HEK293 (cell line): ENCODE measurements around the gene KIF1A.

Experiments used
- CTCF ChIA-PET: fragments of 350-600 bp; formaldehyde crosslinking; extraction: SDS; loops from one replicate; lab custom pipeline; 2021; ENCODE audit warnings: antibody characterized with exemption; lab: Yijun Ruan, JAX
- POLR2A ChIA-PET: fragments of 300-600 bp; formaldehyde crosslinking; extraction: SDS; loops from one replicate; lab custom pipeline; 2020; ENCODE audit warnings: antibody characterized with exemption, inconsistent platforms; lab: Yijun Ruan, JAX
- H3K27ac ChIP-seq: fragments of 200-500 bp; sonication (Bioruptor generic); 2 replicates; pipeline ENCODE4 v1.5.1; 2014; ENCODE audit warnings: low read depth, low read length, control low read depth, inconsistent platforms; ENCODE audit errors: extremely low read depth
- H3K36me3 ChIP-seq, 2 experiments: fragments of 200-500 bp in 1 of 2; sonication (Bioruptor generic) in 1 of 2; 1 replicate in 1 of 2; 2 replicates in 1 of 2; pipeline ENCODE4 v1.5.1; 2014 to 2017; ENCODE audit warnings: inconsistent platforms in 2 of 2, low read length in 2 of 2; ENCODE audit not compliant: control insufficient read depth in 2 of 2, insufficient read depth in 1 of 2
- H3K4me1 ChIP-seq: fragments of 200-500 bp; sonication (Bioruptor generic); 2 replicates; pipeline ENCODE4 v1.5.1; 2014; ENCODE audit warnings: mild to moderate bottlenecking, low read length, inconsistent platforms; ENCODE audit not compliant: control insufficient read depth, insufficient read depth
- H3K4me3 ChIP-seq: 2 replicates; pipeline ENCODE4 v1.5.1; 2011; ENCODE audit warnings: low read depth, mild to moderate bottlenecking, control low read depth, low read length, moderate library complexity
- H3K9me3 ChIP-seq: fragments of 200-500 bp; sonication (Bioruptor generic); 2 replicates; pipeline ENCODE4 v1.5.1; 2014; ENCODE audit warnings: low read depth, low read length, inconsistent platforms; ENCODE audit not compliant: control insufficient read depth, insufficient read depth
- ELK4 ChIP-seq: IDR thresholded peaks from 2 replicates; pipeline ENCODE4 v1.6.1; 2011; ENCODE audit warnings: mild to moderate bottlenecking, low read depth, low read length, borderline replicate concordance
- GLIS1 ChIP-seq: fragments of 450-650 bp; formaldehyde crosslinking; IDR thresholded peaks from 2 replicates; pipeline ENCODE4 v1.5.1; 2016; ENCODE audit warnings: missing biosample characterization, missing genetic modification characterization
- PATZ1 ChIP-seq: fragments of 450-650 bp; formaldehyde crosslinking; IDR thresholded peaks from 2 replicates; pipeline ENCODE4 v1.5.1; 2016; ENCODE audit warnings: missing biosample characterization, missing genetic modification characterization
- ZBTB26 ChIP-seq: fragments of 450-650 bp; formaldehyde crosslinking; optimal IDR thresholded peaks from 2 replicates; pipeline ENCODE3; 2016; ENCODE audit warnings: missing biosample characterization, mild to moderate bottlenecking, missing genetic modification characterization
- ZFP3 ChIP-seq: fragments of 450-650 bp; formaldehyde crosslinking; IDR thresholded peaks from 2 replicates; pipeline ENCODE4 v1.5.1; 2016; ENCODE audit warnings: low read depth, missing biosample characterization, missing genetic modification characterization
- ZNF140 ChIP-seq: fragments of 450-650 bp; formaldehyde crosslinking; IDR thresholded peaks from 2 replicates; pipeline ENCODE4 v1.5.1; 2016; ENCODE audit warnings: missing biosample characterization, missing genetic modification characterization
- ZNF266 ChIP-seq: fragments of 450-650 bp; formaldehyde crosslinking; IDR thresholded peaks from 2 replicates; pipeline ENCODE4 v1.5.1; 2016; ENCODE audit warnings: missing biosample characterization, missing genetic modification characterization, low read depth
- ZNF324 ChIP-seq: fragments of 450-650 bp; formaldehyde crosslinking; IDR thresholded peaks from 2 replicates; pipeline ENCODE4 v1.5.1; 2016; ENCODE audit warnings: missing biosample characterization, missing genetic modification characterization
- ZNF37A ChIP-seq: fragments of 450-650 bp; IDR thresholded peaks from 2 replicates; pipeline ENCODE4 v1.5.1; 2018; ENCODE audit warnings: missing biosample characterization, missing genetic modification characterization
- ZNF426 ChIP-seq: fragments of 450-650 bp; formaldehyde crosslinking; IDR thresholded peaks from 2 replicates; pipeline ENCODE4 v1.5.1; 2017; ENCODE audit warnings: missing biosample characterization, missing genetic modification characterization, mild to moderate bottlenecking, inconsistent platforms, moderate library complexity
- ZNF501 ChIP-seq: fragments of 450-650 bp; formaldehyde crosslinking; IDR thresholded peaks from 2 replicates; pipeline ENCODE4 v1.5.1; 2016; ENCODE audit warnings: missing biosample characterization, missing genetic modification characterization
- ZNF514 ChIP-seq: fragments of 450-650 bp; formaldehyde crosslinking; IDR thresholded peaks from 2 replicates; pipeline ENCODE4 v1.5.1; 2016; ENCODE audit warnings: missing biosample characterization, missing genetic modification characterization
- ZNF555 ChIP-seq: fragments of 450-650 bp; formaldehyde crosslinking; conservative IDR thresholded peaks from 2 replicates; pipeline ENCODE4 v1.5.1; 2017; ENCODE audit warnings: missing biosample characterization, mild to moderate bottlenecking, missing genetic modification characterization, inconsistent platforms
- ZNF580 ChIP-seq: fragments of 450-650 bp; formaldehyde crosslinking; IDR thresholded peaks from 2 replicates; pipeline ENCODE4 v1.5.1; 2016; ENCODE audit warnings: missing biosample characterization, missing genetic modification characterization
- ZNF629 ChIP-seq: fragments of 450-650 bp; formaldehyde crosslinking; IDR thresholded peaks from 2 replicates; pipeline ENCODE4 v1.5.1; 2017; ENCODE audit warnings: missing biosample characterization, missing genetic modification characterization
- ZNF654 ChIP-seq: fragments of 450-650 bp; formaldehyde crosslinking; IDR thresholded peaks from 2 replicates; pipeline ENCODE4 v1.5.1; 2016; ENCODE audit warnings: low read depth, missing biosample characterization, missing genetic modification characterization
- ZNF792 ChIP-seq: fragments of 450-650 bp; formaldehyde crosslinking; IDR thresholded peaks from 2 replicates; pipeline ENCODE4 v1.5.1; 2016; ENCODE audit warnings: missing biosample characterization, missing genetic modification characterization
- ZXDB ChIP-seq: fragments of 450-650 bp; formaldehyde crosslinking; IDR thresholded peaks from 2 replicates; pipeline ENCODE4 v1.5.1; 2016; ENCODE audit warnings: missing biosample characterization, missing genetic modification characterization

KIF1A gene

GRCh38 chr2:240687741-240688552 is 132.1 kb downstream of the KIF1A start:
- TF ChIP-seq ZNF514 (tag by site-specific recombination) (no peak), ZNF629 (tag by site-specific recombination) (no peak), ZNF324 (tag by site-specific recombination) (no peak), ZFP3 (no peak), ZNF555 (tag by site-specific recombination) (no peak), ZNF792 (tag by site-specific recombination) (no peak), ZNF654 (tag by site-specific recombination) (no peak), ZNF266 (tag by site-specific recombination) (no peak), ZNF580 (tag by site-specific recombination) (no peak), ZXDB (tag by site-specific recombination) (no peak), ZNF426 (tag by site-specific recombination) (no peak)
- H3K4me1 ChIP-seq, result no peaks in the 10 kb centered on the region
- POLR2A ChIA-PET, result no interaction called here
- CTCF ChIA-PET, result interaction anchor here (0.5 to 1.3 kb wide), 2 partner anchors 93 to 174 kb away, joined by 3 to 4 read pairs; no protein-coding TSS in a partner anchor
- H3K36me3 ChIP-seq, result no peaks in the 10 kb centered on the region
- no peak overlapping the region for H3K27ac ChIP-seq
- no peaks in the 10 kb centered on the region for H3K9me3 ChIP-seq
- no peak overlapping the region for H3K4me3 ChIP-seq

- no peak overlapping the region for H3K27ac ChIP-seq
- TF ChIP-seq ZNF140 (tag by site-specific recombination) (no peak), ELK4 (no peak), ZNF501 (tag by site-specific recombination) (no peak), ZBTB26 (tag by site-specific recombination) (no peak)
- CTCF ChIA-PET, result interaction anchor here (0.5 to 1.3 kb wide), 2 partner anchors 94 to 173 kb away, joined by 3 to 4 read pairs; no protein-coding TSS in a partner anchor
Measured at GRCh38 chr2:240687045-240687740, 132.8 kb downstream of the KIF1A start.

GRCh38 chr2:240686460-240686859 is 133.6 kb downstream of the KIF1A start:
- POLR2A ChIA-PET, result no interaction called here
- Histone ChIP-seq H3K4me3 (no peak overlapping the region), H3K36me3 (no peaks in the 10 kb centered on the region), H3K27ac (no peak overlapping the region), H3K4me1 (no peaks in the 10 kb centered on the region), H3K9me3 (no peaks in the 10 kb centered on the region)
- no peak for TF ChIP-seq GLIS1 (tag by site-specific recombination)
- no peak for TF ChIP-seq PATZ1 (tag by site-specific recombination)
- TF ChIP-seq ZNF37A, result no peak
- CTCF ChIA-PET, result interaction anchor here (1.3 kb wide), 1 partner anchor 154 kb away, joined by 4 read pairs; no protein-coding TSS in a partner anchor

More at GRCh38 chr2:240687045-240687740, 132.8 kb downstream of the KIF1A start:
- Histone ChIP-seq H3K36me3 (no peaks in the 10 kb centered on the region), H3K9me3 (no peaks in the 10 kb centered on the region), H3K4me1 (no peaks in the 10 kb centered on the region), H3K4me3 (no peak overlapping the region)
- POLR2A ChIA-PET, result no interaction called here
